ENCODE data around the gene CLDND2.

Gene CLDND2

GRCh38 chr19:51380379-51380778, 11.6 kb upstream of the CLDND2 start:
- DNase-seq, result no peak

- DNase-seq, result no peak
These were observed 8.6 kb upstream of the CLDND2 start for GRCh38 chr19:51377422-51377821.

GRCh38 chr19:51375504-51376221, 6.9 kb upstream of the CLDND2 start:
- DNase-seq, result peak in 1 of 2 donors; percentile 7

GRCh38 chr19:51372649-51373504, 4.1 kb upstream of the CLDND2 start, which contains the start of gene NKG7:
NKG7 (minus strand) TSS chr19:51372654; CDS start chr19:51372535, 119 bp downstream.
- peak; percentile 29 to 99 for DNase-seq

- DNase-seq, result no peak
These were observed 3.3 kb upstream of the CLDND2 start for GRCh38 chr19:51372021-51372648.

- no peak for DNase-seq
These were observed 2.4 kb upstream of the CLDND2 start for GRCh38 chr19:51371186-51371690.

- no peak for DNase-seq
These were observed 1.4 kb upstream of the CLDND2 start for GRCh38 chr19:51370230-51370629.

- peak; percentile 96 to 98 for DNase-seq
These were observed 1.0 kb downstream of the CLDND2 start for GRCh38 chr19:51367565-51368365.

- peak in 1 of 2 donors; percentile 66 for DNase-seq
These were observed 1.6 kb downstream of the CLDND2 start for GRCh38 chr19:51367255-51367564.

- peak; percentile 77 to 93 for DNase-seq
These were observed 2.2 kb downstream of the CLDND2 start for GRCh38 chr19:51366389-51367254.

GRCh38 chr19:51365965-51366388, 2.8 kb downstream of the CLDND2 start, which contains the start of gene ETFB:
ETFB (minus strand) TSS chr19:51366388; CDS start chr19:51366326, 62 bp downstream.
- no peak for DNase-seq

GRCh38 chr19:51365211-51365964, 3.4 kb downstream of the CLDND2 start:
- DNase-seq, result peak; percentile 22 to 32

GRCh38 chr19:51364200-51365106, 4.3 kb downstream of the CLDND2 start:
- no peak for DNase-seq

- DNase-seq, result no peak
These were observed 7.6 kb downstream of the CLDND2 start for GRCh38 chr19:51361239-51361638.

GRCh38 chr19:51359294-51359693, 9.5 kb downstream of the CLDND2 start:
- DNase-seq, result no peak

GRCh38 chr19:51357952-51358351, 10.9 kb downstream of the CLDND2 start:
- no peak for DNase-seq

- no peak for DNase-seq
These were observed 12.5 kb downstream of the CLDND2 start for GRCh38 chr19:51356159-51356801.

GRCh38 chr19:51354742-51355148, 14.1 kb downstream of the CLDND2 start:
- no peak for DNase-seq

Measured in bone marrow (tissue), 2 donors.